ENCODE data around the gene SEMA4A. TPM values are rescaled to one million over a fixed set of nuclear protein-coding genes. Genes with fewer than 3 reads are reported as not detected.

Gene SEMA4A
- total and polyA plus RNA-seq, 2 of the 8 experiments (the other 6 are each of a cell fraction or from before 2014, with no cell fraction given), result 7.3 to 10.6 TPM

- FAIRE-seq (no peak), DNase-seq (ENCODE audit: low read depth in 1 of 2, low spot score in 2 of 2) (no peak)
- H3K36me3 ChIP-seq (ENCODE audit: control insufficient read depth in 2 of 4, insufficient read depth in 4 of 4, low read length in 3 of 4), result no peaks in the 10 kb centered on the region
- H3K56ac ChIP-seq (replicated peaks; ENCODE audit: insufficient read length, low read depth, low read length), result no peak overlapping the region
- no peak overlapping the region for H3K23ac ChIP-seq (ENCODE audit: insufficient read length)
- peak overlapping the region; percentile 99 for H2BK12ac ChIP-seq (ENCODE audit: low read depth, low read length)
- no peak overlapping the region for H4K8ac ChIP-seq (ENCODE audit: extremely low read depth, insufficient read depth, low read length)
- peak overlapping the region; percentile 24; the same call in 1 of the 2 replicates for H2BK20ac ChIP-seq (ENCODE audit: low read length)
- peaks cover 2 to 6% of the 10 kb centered on the region in 2 experiments for H4K20me1 ChIP-seq (replicated peaks in 1 of 2; ENCODE audit: control insufficient read depth in 1 of 2, insufficient read depth in 2 of 2, low read length in 2 of 2)
- H4K5ac ChIP-seq (ENCODE audit: insufficient read length, low read depth, low read length), result no peak overlapping the region
- H2AK5ac ChIP-seq (ENCODE audit: low read depth, low read length), result peak overlapping the region; percentile 94; the same call in 1 of the 2 replicates
- H3K18ac ChIP-seq (ENCODE audit: extremely low read depth, low read length), result peak overlapping the region; percentile 95
- peak overlapping the region; percentile 9 for H4K91ac ChIP-seq (replicated peaks; ENCODE audit: insufficient read length, low read length)
- H3K14ac ChIP-seq (ENCODE audit: insufficient read length), result no peak overlapping the region
- H3K23me2 ChIP-seq (ENCODE audit: low read depth, low read length), result no peaks in the 10 kb centered on the region
- peak overlapping the region; percentile 82 for H3K27ac ChIP-seq (ENCODE audit: low read depth, low read length)
- CTCF ChIA-PET (ENCODE audit: partially characterized antibody), result interaction anchor here (0.5 to 42.4 kb wide), 17 partner anchors 4 to 176 kb away, joined by 3 to 1994 read pairs (median 4); partner anchors contain the start of genes LMNA, MEX3A and VHLL
- no peak overlapping the region for H2AFZ ChIP-seq (ENCODE audit: low read length)
- H3K9me3 ChIP-seq (ENCODE audit: insufficient read depth in 2 of 2, low read depth in 1 of 2, low read length in 1 of 2), result no peaks in the 10 kb centered on the region
- H3K27me3 ChIP-seq (replicated peaks in 1 of 4; ENCODE audit: control insufficient read depth in 3 of 4, extremely low read depth in 1 of 4, insufficient read depth in 3 of 4, low read length in 3 of 4), result no peaks in the 10 kb centered on the region
- H3K9ac ChIP-seq (replicated peaks in 1 of 4; ENCODE audit: extremely low read depth in 1 of 4, low read depth in 3 of 4, low read length in 3 of 4), result peak overlapping the region in 1 of 4 experiments; percentile 35; a peak in 5 of 7 replicates
- H3K4me3 ChIP-seq (ENCODE audit: extremely low read depth in 1 of 4, insufficient read depth in 2 of 4, low read depth in 3 of 4, low read length in 4 of 4), result peak overlapping the region in 1 of 4 experiments; percentile 5; a peak in 1 of 8 replicates
- peaks cover 0 to 12% of the 10 kb centered on the region in 2 experiments; a peak in 1 of 4 replicates for H3K79me2 ChIP-seq (ENCODE audit: control insufficient read depth in 1 of 2, insufficient read depth in 2 of 2, low read length in 2 of 2)
- peak overlapping the region; percentile 6 for H2BK120ac ChIP-seq (replicated peaks; ENCODE audit: low read depth, low read length)
- no peak overlapping the region for H3K4ac ChIP-seq (replicated peaks; ENCODE audit: insufficient read length, low read depth, low read length)
- H2BK15ac ChIP-seq (ENCODE audit: low read length), result 0 out of 2 replicates have a peak overlapping the region, but pooled peaks have one; percentile 55
- POLR2A ChIA-PET (ENCODE audit: partially characterized antibody), result interaction anchor here (1.1 to 28.0 kb wide), 6 partner anchors 8 to 185 kb away, joined by 3 to 763 read pairs (median 6); partner anchors contain the start of genes LMNA, MEX3A and PMF1
- peak overlapping the region; percentile 54 to 62; a peak in 2 of 4 replicates for H3K4me2 ChIP-seq (ENCODE audit: insufficient read depth in 1 of 2, low read depth in 2 of 2, low read length in 2 of 2)
- peak overlapping the region; percentile 89 for H2BK5ac ChIP-seq (ENCODE audit: low read depth, low read length)
- H3K79me1 ChIP-seq (ENCODE audit: low read depth, low read length), result peaks cover 3% of the 10 kb centered on the region
- H3K4me1 ChIP-seq (replicated peaks in 1 of 4; ENCODE audit: control insufficient read depth in 3 of 4, insufficient read depth in 4 of 4, low read length in 3 of 4), result peaks cover 7 to 30% (median 24%) of the 10 kb centered on the region in 4 experiments
- 75% methylated on average over 14 of the region's 14 CpGs; no CpG with 5 or more reads in 1 of the 2 experiments for WGBS, 2 experiments (ENCODE audit: extremely low coverage in 1 of 2, insufficient coverage in 1 of 2, insufficient read length in 1 of 2, insufficient replicate concordance in 2 of 2, low coverage in 1 of 2, low lambda C conversion rate in 2 of 2, missing lambda C conversion rate in 1 of 2)
- TF ChIP-seq GTF2F1 (IDR thresholded peaks at IDR 0.05; ENCODE audit: borderline replicate concordance, low read depth, low read length) (no peak), TCF12 (IDR thresholded peaks at IDR 0.05; ENCODE audit: low read depth, low read length) (no peak), BCL11A (IDR thresholded peaks at IDR 0.05; ENCODE audit: low read depth in 2 of 2, low read length in 2 of 2) (no peak), TAF1 (IDR thresholded peaks at IDR 0.05; ENCODE audit: low read depth, low read length) (no peak), RBBP5 (IDR thresholded peaks at IDR 0.05; ENCODE audit: borderline replicate concordance, low read depth, low read length) (no peak; the same call in 1 of the 2 replicates), MAFK (IDR thresholded peaks at IDR 0.05; ENCODE audit: low read depth, low read length) (peak; percentile 42; the same call in 1 of the 2 replicates), ATF3 (IDR thresholded peaks at IDR 0.05; ENCODE audit: insufficient read depth, low read depth, low read length) (no peak), TAF7 (optimal IDR thresholded peaks at IDR 0.05; ENCODE audit: borderline replicate concordance, low read depth, low read length) (no peak)
Observed at GRCh38 chr1:156122519-156123355, 30.6 kb upstream of the SEMA4A start.
